ENCODE measurements around the gene CD22. TPM values are rescaled to one million over a fixed set of nuclear protein-coding genes. Genes with fewer than 3 reads are reported as not detected.
"Not testable (repeated sequence)": the region's sequence is repeated elsewhere in the genome, so short reads cannot be mapped to it uniquely, and the experiment has no call there.

Gene CD22
- total and polyA plus RNA-seq, 2 donors from 2014 or later, result 0.82 to 15.4 TPM

DNA sequence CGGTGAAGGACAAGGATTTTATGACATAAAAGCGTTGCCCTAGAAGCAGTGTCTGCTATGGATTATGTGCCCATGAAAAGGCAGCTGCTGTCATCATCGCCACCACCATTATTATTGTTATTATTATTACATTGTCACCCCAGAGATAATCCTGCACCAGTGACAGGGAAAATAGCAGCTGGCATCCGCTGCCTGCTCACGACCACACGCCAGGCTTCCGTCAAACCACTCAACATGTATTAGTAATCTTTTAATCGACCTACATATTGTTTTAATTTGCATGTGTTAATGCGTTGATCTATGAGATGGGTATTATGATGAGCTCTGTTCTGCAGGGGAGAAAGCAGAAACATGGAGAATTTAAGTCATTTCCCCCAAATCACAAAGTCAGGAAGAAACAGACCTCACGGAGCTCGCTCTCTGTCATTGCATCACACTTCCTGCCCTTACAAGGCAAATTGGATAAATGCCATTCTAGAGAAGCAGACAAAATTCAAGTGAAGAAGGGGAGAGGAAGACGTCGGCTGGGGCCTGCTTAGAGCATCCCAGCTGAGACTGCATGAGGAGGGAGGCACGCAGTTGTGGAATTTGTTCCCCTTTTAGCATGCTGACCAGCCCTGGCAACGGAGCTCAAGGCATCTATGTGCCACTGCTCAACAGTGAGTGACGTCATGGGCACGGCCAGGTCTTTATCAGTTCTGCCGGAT is 29.0 kb downstream of the CD22 start, which contains the start of gene FFAR3:
FFAR3 (plus strand) TSS at position 594 of the 707 bp plus-strand sequence. CDS start 431 bp downstream, outside the sequence.
- no peak within 1 kb of the TSS for H3K27ac ChIP-seq (ENCODE audit: low read depth in 2 of 2, low read length in 2 of 2)
- no peaks in the 10 kb centered on the region for H3K27me3 ChIP-seq (ENCODE audit: control insufficient read depth, insufficient read depth, low read length)
- DNase-seq, result no peak
- no peak for TF ChIP-seq CTCF (IDR thresholded peaks at IDR 0.05; ENCODE audit: borderline replicate concordance, extremely low read depth, insufficient read depth)
- intact Hi-C loops (cut with DNase I), result loop anchor here (10.0 kb wide), 1 partner anchor 107 kb away; no protein-coding TSS in a partner anchor
- H3K36me3 ChIP-seq (ENCODE audit: control insufficient read depth in 2 of 3, insufficient read depth in 3 of 3, low read length in 3 of 3), result no peaks in the 10 kb centered on the region
- H3K9ac ChIP-seq (ENCODE audit: low read length in 3 of 3), result no peak within 1 kb of the TSS
- no peak for FAIRE-seq
- no peaks in the 10 kb centered on the region for H3K9me3 ChIP-seq (ENCODE audit: control insufficient read depth in 2 of 3, insufficient read depth in 1 of 3, low read length in 3 of 3)
- no peaks in the 10 kb centered on the region for H3K4me1 ChIP-seq (ENCODE audit: control insufficient read depth in 2 of 3, insufficient read depth in 2 of 3, low read depth in 1 of 3, low read length in 3 of 3)
- H3K4me3 ChIP-seq (ENCODE audit: low read length in 3 of 3), result no peak within 1 kb of the TSS

- not testable (repeated sequence) for FAIRE-seq; H3K9ac ChIP-seq (ENCODE audit: low read length in 3 of 3); H3K27ac ChIP-seq (ENCODE audit: low read depth in 2 of 2, low read length in 2 of 2); H3K4me1 ChIP-seq (ENCODE audit: control insufficient read depth in 2 of 3, insufficient read depth in 2 of 3, low read depth in 1 of 3, low read length in 3 of 3); H3K4me3 ChIP-seq (ENCODE audit: low read length in 3 of 3); H3K36me3 ChIP-seq (ENCODE audit: control insufficient read depth in 2 of 3, insufficient read depth in 3 of 3, low read length in 3 of 3); H3K27me3 ChIP-seq (ENCODE audit: control insufficient read depth, insufficient read depth, low read length); DNase-seq; H3K9me3 ChIP-seq (ENCODE audit: control insufficient read depth in 2 of 3, insufficient read depth in 1 of 3, low read length in 3 of 3)
- intact Hi-C loops (cut with DNase I), result loop anchor here (10.0 kb wide), 1 partner anchor 106 kb away; no protein-coding TSS in a partner anchor
Observed at GRCh38 chr19:35358834-35359233, 29.8 kb downstream of the CD22 start.

GRCh38 chr19:35359395-35359794 is 30.4 kb downstream of the CD22 start:
- FAIRE-seq; H3K36me3 ChIP-seq (ENCODE audit: control insufficient read depth in 2 of 3, insufficient read depth in 3 of 3, low read length in 3 of 3); DNase-seq; H3K27me3 ChIP-seq (ENCODE audit: control insufficient read depth, insufficient read depth, low read length); H3K27ac ChIP-seq (ENCODE audit: low read depth in 2 of 2, low read length in 2 of 2); H3K9ac ChIP-seq (ENCODE audit: low read length in 3 of 3); H3K4me1 ChIP-seq (ENCODE audit: control insufficient read depth in 2 of 3, insufficient read depth in 2 of 3, low read depth in 1 of 3, low read length in 3 of 3); H3K4me3 ChIP-seq (ENCODE audit: low read length in 3 of 3); H3K9me3 ChIP-seq (ENCODE audit: control insufficient read depth in 2 of 3, insufficient read depth in 1 of 3, low read length in 3 of 3): not testable (repeated sequence)
- intact Hi-C loops (cut with DNase I), result loop anchor here (10.0 kb wide), 1 partner anchor 105 kb away; no protein-coding TSS in a partner anchor

DNA sequence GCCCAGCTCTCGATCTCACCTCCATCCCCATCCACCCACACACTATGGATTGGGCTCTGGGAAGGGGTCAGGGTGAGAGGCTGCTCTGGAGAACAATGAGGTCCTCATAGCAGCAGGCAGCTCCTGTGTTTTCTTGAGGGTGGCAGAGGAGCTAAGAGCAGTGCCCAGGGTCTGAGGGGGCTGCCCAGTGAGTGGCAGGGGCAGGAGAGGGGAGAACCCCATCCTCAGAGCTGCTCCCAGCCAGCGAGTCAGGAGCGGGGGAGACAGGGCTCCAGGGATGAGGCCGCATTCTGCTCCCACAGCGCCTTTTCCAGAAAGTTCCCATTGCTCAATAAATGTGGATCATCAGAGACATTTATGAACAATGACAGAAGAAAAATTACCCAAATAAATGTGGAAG is 31.1 kb downstream of the CD22 start:
- DNase-seq; H3K27me3 ChIP-seq (ENCODE audit: control insufficient read depth, insufficient read depth, low read length); H3K27ac ChIP-seq (ENCODE audit: low read depth in 2 of 2, low read length in 2 of 2); H3K9ac ChIP-seq (ENCODE audit: low read length in 3 of 3); FAIRE-seq; H3K9me3 ChIP-seq (ENCODE audit: control insufficient read depth in 2 of 3, insufficient read depth in 1 of 3, low read length in 3 of 3); H3K4me3 ChIP-seq (ENCODE audit: low read length in 3 of 3); intact Hi-C loops (cut with DNase I); H3K36me3 ChIP-seq (ENCODE audit: control insufficient read depth in 2 of 3, insufficient read depth in 3 of 3, low read length in 3 of 3); H3K4me1 ChIP-seq (ENCODE audit: control insufficient read depth in 2 of 3, insufficient read depth in 2 of 3, low read depth in 1 of 3, low read length in 3 of 3): not testable (repeated sequence)

GRCh38 chr19:35360880-35361420 is 32.0 kb downstream of the CD22 start:
- Histone ChIP-seq H3K9ac (ENCODE audit: low read length in 3 of 3) (no peak overlapping the region), H3K36me3 (ENCODE audit: control insufficient read depth in 2 of 3, insufficient read depth in 3 of 3, low read length in 3 of 3) (no peaks in the 10 kb centered on the region), H3K9me3 (ENCODE audit: control insufficient read depth in 2 of 3, insufficient read depth in 1 of 3, low read length in 3 of 3) (no peaks in the 10 kb centered on the region), H3K4me3 (ENCODE audit: low read length in 3 of 3) (no peak overlapping the region), H3K27me3 (ENCODE audit: control insufficient read depth, insufficient read depth, low read length) (no peaks in the 10 kb centered on the region), H3K4me1 (ENCODE audit: control insufficient read depth in 2 of 3, insufficient read depth in 2 of 3, low read depth in 1 of 3, low read length in 3 of 3) (no peaks in the 10 kb centered on the region), H3K27ac (ENCODE audit: low read depth in 2 of 2, low read length in 2 of 2) (no peak overlapping the region)
- no peak for TF ChIP-seq CTCF (IDR thresholded peaks at IDR 0.05; ENCODE audit: borderline replicate concordance, extremely low read depth, insufficient read depth)
- FAIRE-seq (no peak), DNase-seq (no peak)
- intact Hi-C loops (cut with DNase I), result no loop called here

All from kidney (tissue), 14 donors.